ES-I3 (cell line): ENCODE measurements around the gene ACTR1B.
"Not testable (repeated sequence)": the region's sequence is repeated elsewhere in the genome, so short reads cannot be mapped to it uniquely, and the experiment has no call there.

Experiments used
- H3K36me3 ChIP-seq: 2 replicates; pipeline ENCODE4 v1.6.1; 2013; ENCODE audit warnings: mild to moderate bottlenecking, low read length, control low read depth, moderate library complexity; ENCODE audit not compliant: insufficient read depth
- H3K4me1 ChIP-seq: 2 replicates; pipeline ENCODE4 v1.6.1; 2013; ENCODE audit warnings: mild to moderate bottlenecking, control low read depth, low read length; ENCODE audit not compliant: insufficient read depth
- H3K9ac ChIP-seq: 2 replicates; pipeline ENCODE4 v1.6.1; 2013; ENCODE audit warnings: low read depth, mild to moderate bottlenecking, low read length, moderate library complexity
- H3K9me3 ChIP-seq: 2 replicates; pipeline ENCODE4 v1.6.1; 2013; ENCODE audit warnings: mild to moderate bottlenecking, low read length, moderate library complexity; ENCODE audit not compliant: control insufficient read depth, insufficient read depth

The ACTR1B gene

GRCh38 chr2:97699765-97700444 lies 36.1 kb upstream of the ACTR1B start:
- Histone ChIP-seq H3K4me1 (no peaks in the 10 kb centered on the region), H3K36me3 (no peaks in the 10 kb centered on the region), H3K9me3 (no peaks in the 10 kb centered on the region), H3K9ac (no peak overlapping the region)

GRCh38 chr2:97698530-97698929 lies 34.7 kb upstream of the ACTR1B start:
- H3K4me1 ChIP-seq, result no peaks in the 10 kb centered on the region
- H3K9me3 ChIP-seq, result no peaks in the 10 kb centered on the region
- H3K36me3 ChIP-seq, result no peaks in the 10 kb centered on the region
- no peak overlapping the region for H3K9ac ChIP-seq

- H3K36me3 ChIP-seq, result no peaks in the 10 kb centered on the region
- H3K4me1 ChIP-seq, result no peaks in the 10 kb centered on the region
- no peaks in the 10 kb centered on the region for H3K9me3 ChIP-seq
- H3K9ac ChIP-seq, result no peak overlapping the region
Observed at GRCh38 chr2:97697252-97698235, 33.7 kb upstream of the ACTR1B start.

GRCh38 chr2:97695744-97696143 lies 31.9 kb upstream of the ACTR1B start:
- Histone ChIP-seq H3K4me1 (peaks cover 4% of the 10 kb centered on the region; the same call in 1 of the 2 replicates), H3K36me3 (no peaks in the 10 kb centered on the region), H3K9ac (no peak overlapping the region), H3K9me3 (no peaks in the 10 kb centered on the region)

GRCh38 chr2:97693476-97693875 lies 29.6 kb upstream of the ACTR1B start:
- Histone ChIP-seq H3K4me1 (peaks cover 10% of the 10 kb centered on the region), H3K9ac (no peak overlapping the region), H3K36me3 (no peaks in the 10 kb centered on the region), H3K9me3 (no peaks in the 10 kb centered on the region)

- Histone ChIP-seq H3K36me3 (no peaks in the 10 kb centered on the region), H3K9ac (no peak overlapping the region), H3K4me1 (peaks cover 13% of the 10 kb centered on the region), H3K9me3 (no peaks in the 10 kb centered on the region)
Observed at GRCh38 chr2:97691166-97691565, 27.3 kb upstream of the ACTR1B start.

- Histone ChIP-seq H3K9ac (no peak overlapping the region), H3K4me1 (peaks cover 13% of the 10 kb centered on the region), H3K9me3 (no peaks in the 10 kb centered on the region; the same call in 1 of the 2 replicates), H3K36me3 (no peaks in the 10 kb centered on the region)
Observed at GRCh38 chr2:97688062-97688827, 24.4 kb upstream of the ACTR1B start.

GRCh38 chr2:97687235-97687634 lies 23.4 kb upstream of the ACTR1B start:
- H3K9me3 ChIP-seq, H3K36me3 ChIP-seq, H3K9ac ChIP-seq: not testable (repeated sequence)
- H3K4me1 ChIP-seq, result peaks cover 13% of the 10 kb centered on the region

- no peaks in the 10 kb centered on the region; the same call in 1 of the 2 replicates for H3K9me3 ChIP-seq
- H3K9ac ChIP-seq, result no peak overlapping the region
- peaks cover 17% of the 10 kb centered on the region; the same call in 1 of the 2 replicates for H3K4me1 ChIP-seq
- H3K36me3 ChIP-seq, result no peaks in the 10 kb centered on the region
Observed at GRCh38 chr2:97678298-97678697, 14.5 kb upstream of the ACTR1B start.

- H3K9me3 ChIP-seq, result no peaks in the 10 kb centered on the region
- H3K4me1 ChIP-seq, result peaks cover 17% of the 10 kb centered on the region; the same call in 1 of the 2 replicates
- H3K9ac ChIP-seq, result no peak overlapping the region
- H3K36me3 ChIP-seq, result no peaks in the 10 kb centered on the region
Observed at GRCh38 chr2:97677480-97677879, 13.6 kb upstream of the ACTR1B start.

- Histone ChIP-seq H3K4me1 (peaks cover 17% of the 10 kb centered on the region; the same call in 1 of the 2 replicates), H3K36me3 (no peaks in the 10 kb centered on the region), H3K9me3 (no peaks in the 10 kb centered on the region), H3K9ac (no peak overlapping the region)
Observed at GRCh38 chr2:97676620-97677019, 12.8 kb upstream of the ACTR1B start.

GRCh38 chr2:97675430-97676113 lies 11.7 kb upstream of the ACTR1B start:
- Histone ChIP-seq H3K4me1 (peaks cover 17% of the 10 kb centered on the region; the same call in 1 of the 2 replicates), H3K9me3 (no peaks in the 10 kb centered on the region), H3K36me3 (no peaks in the 10 kb centered on the region), H3K9ac (no peak overlapping the region)

- Histone ChIP-seq H3K9me3 (no peaks in the 10 kb centered on the region), H3K4me1 (peaks cover 17% of the 10 kb centered on the region; the same call in 1 of the 2 replicates), H3K9ac (no peak overlapping the region), H3K36me3 (no peaks in the 10 kb centered on the region)
Observed at GRCh38 chr2:97673915-97674283, 10.1 kb upstream of the ACTR1B start.
